ENCODE measurements around the gene TIPARP. TPM values are rescaled to one million over a fixed set of nuclear protein-coding genes. Genes with fewer than 3 reads are reported as not detected.
A peak's percentile ranks its signal among the peaks of the same experiment; 100 is the strongest.

The TIPARP gene
- total RNA-seq, 4 donors from 2014 or later, result 23.3 to 65.0 (median 31.2) TPM

- Histone ChIP-seq H3K4me1 (peaks cover 0 to 21% of the 10 kb centered on the region in 2 donors), H3K27me3 (no peaks in the 10 kb centered on the region), H3K27ac (no peak overlapping the region), H3K9me3 (no peaks in the 10 kb centered on the region), H3K4me3 (replicated peaks in 1 of 3) (no peak overlapping the region), H3K36me3 (no peaks in the 10 kb centered on the region)
- DNase-seq, result no peak
- TF ChIP-seq POLR2A (IDR thresholded peaks at IDR 0.05) (no peak), CTCF (IDR thresholded peaks at IDR 0.05) (no peak)
- 87 to 92% methylated on average over 2 of the region's 2 CpGs for WGBS, 2 donors
- intact Hi-C loops (cut with DNase I), result loop anchor here (5.0 to 10.0 kb wide), 4 partner anchors 115 to 462 kb away; partner anchors contain the start of gene SSR3
These were observed 4.3 kb upstream of the TIPARP start for GRCh38 chr3:156670077-156670476.

GRCh38 chr3:156670652-156671051 is 3.7 kb upstream of the TIPARP start:
- no peak overlapping the region for H3K27ac ChIP-seq

GRCh38 chr3:156673732-156674045 is 701 bp upstream of the TIPARP start:
- intact Hi-C loops (cut with DNase I), result loop anchor here (5.0 to 10.0 kb wide), 4 partner anchors 119 to 459 kb away; partner anchors contain the start of gene SSR3
- H3K27me3 ChIP-seq, result no peaks in the 10 kb centered on the region
- H3K27ac ChIP-seq, result peak overlapping the region; percentile 50 to 97 (median 70)
- no peak for TF ChIP-seq CTCF (IDR thresholded peaks at IDR 0.05)
- TF ChIP-seq POLR2A (IDR thresholded peaks at IDR 0.05), result no peak
- H3K4me3 ChIP-seq (replicated peaks in 1 of 3), result peak overlapping the region in 1 of 3 donors; percentile 84
- DNase-seq, result no peak
- no peaks in the 10 kb centered on the region for H3K9me3 ChIP-seq
- H3K36me3 ChIP-seq, result peaks cover 0 to 8% of the 10 kb centered on the region in 2 donors
- peaks cover 14 to 28% of the 10 kb centered on the region in 2 donors for H3K4me1 ChIP-seq
- 10 to 14% methylated on average over 10 of the region's 10 CpGs for WGBS, 2 donors

More at GRCh38 chr3:156670652-156671051, 3.7 kb upstream of the TIPARP start:
- 70 to 71% methylated on average over 4 of the region's 4 CpGs for WGBS, 2 donors
- Histone ChIP-seq H3K27me3 (no peaks in the 10 kb centered on the region), H3K4me3 (replicated peaks in 1 of 3) (no peak overlapping the region), H3K4me1 (peaks cover 0 to 21% of the 10 kb centered on the region in 2 donors), H3K36me3 (no peaks in the 10 kb centered on the region), H3K9me3 (no peaks in the 10 kb centered on the region)
- no peak for TF ChIP-seq CTCF (IDR thresholded peaks at IDR 0.05)
- TF ChIP-seq POLR2A (IDR thresholded peaks at IDR 0.05), result no peak
- DNase-seq, result no peak
- intact Hi-C loops (cut with DNase I), result loop anchor here (5.0 to 10.0 kb wide), 4 partner anchors 116 to 462 kb away; partner anchors contain the start of gene SSR3

- DNase-seq, result peak; percentile 56 to 62
- no peaks in the 10 kb centered on the region for H3K9me3 ChIP-seq
- peak overlapping the region; percentile 55 to 95 (median 84) for H3K4me3 ChIP-seq (replicated peaks in 1 of 3)
- peaks cover 0 to 8% of the 10 kb centered on the region in 2 donors for H3K36me3 ChIP-seq
- TF ChIP-seq CTCF (IDR thresholded peaks at IDR 0.05) (peak in 4 of 6 experiments; percentile 5 to 45 (median 28)), POLR2A (IDR thresholded peaks at IDR 0.05) (peak in 1 of 2 donors; percentile 6)
- peaks cover 16 to 29% of the 10 kb centered on the region in 2 donors for H3K4me1 ChIP-seq
- 0 to 1% methylated on average over 35 to 40 of the region's 93 CpGs for WGBS, 2 donors
- intact Hi-C loops (cut with DNase I), result loop anchor here (5.0 to 10.0 kb wide), 4 partner anchors 120 to 457 kb away; partner anchors contain the start of gene SSR3
- no peaks in the 10 kb centered on the region for H3K27me3 ChIP-seq
- H3K27ac ChIP-seq, result peak overlapping the region; percentile 92 to 97 (median 97)
These were observed 780 bp downstream of the TIPARP start for GRCh38 chr3:156674911-156675829.
